Natural killer cell (primary cell): ENCODE results near the gene MAP1B. TPM values are rescaled to one million over a fixed set of nuclear protein-coding genes. Genes with fewer than 3 reads are reported as not detected.

Experiments used
- ATAC-seq, 3 donors: fragments of 150-1000 bp in 2 of 3; fragments of 200-7000 bp in 1 of 3; cut with Tn5 transposase; 1 replicate in 1 of 3; 2 replicates in 2 of 3; pipeline ENCODE4 v1.10.0; 2021; ENCODE audit warnings: mild to moderate bottlenecking in 2 of 3, moderate library complexity in 2 of 3
- DNase-seq, 2 donors: peaks; one replicate each; pipeline versions ENCODE4 v3.0.0 to v3.0.0-alpha.2; 2013 to 2021; ENCODE audit warnings: mixed read lengths in 1 of 2
- H3K27ac ChIP-seq: one replicate; pipeline ENCODE4 v1.5.1; 2013; ENCODE audit warnings: mild to moderate bottlenecking, low read length
- H3K27me3 ChIP-seq: one replicate; pipeline ENCODE4 v1.6.1; 2013; ENCODE audit warnings: low read length; ENCODE audit not compliant: control insufficient read depth, insufficient read depth
- H3K36me3 ChIP-seq: one replicate; pipeline ENCODE4 v1.6.1; 2013; ENCODE audit warnings: low read length; ENCODE audit not compliant: control insufficient read depth, insufficient read depth
- H3K4me1 ChIP-seq: one replicate; pipeline ENCODE4 v1.6.1; 2013; ENCODE audit warnings: low read length; ENCODE audit not compliant: control insufficient read depth, insufficient read depth
- H3K4me3 ChIP-seq: one replicate; pipeline ENCODE4 v1.5.1; 2013; ENCODE audit warnings: low read length
- H3K9me3 ChIP-seq: one replicate; pipeline ENCODE4 v1.6.1; 2013; ENCODE audit warnings: low read length; ENCODE audit not compliant: control insufficient read depth, insufficient read depth
- H3K27ac Mint-ChIP-seq, 2 donors: one replicate each; pipeline ENCODE4 v1.8.0; 2022; ENCODE audit warnings: mild to moderate bottlenecking in 2 of 2, mixed read lengths in 2 of 2, moderate library complexity in 1 of 2
- H3K27me3 Mint-ChIP-seq, 2 donors: one replicate each; pipeline ENCODE4 v1.8.0; 2022; ENCODE audit warnings: low read depth in 2 of 2, mixed read lengths in 2 of 2
- H3K36me3 Mint-ChIP-seq: one replicate; pipeline ENCODE4 v1.8.0; 2022; ENCODE audit warnings: mixed read lengths
- H3K4me1 Mint-ChIP-seq, 2 donors: one replicate each; pipeline ENCODE4 v1.8.0; 2022; ENCODE audit warnings: mixed read lengths in 2 of 2
- H3K4me3 Mint-ChIP-seq: one replicate; pipeline ENCODE4 v1.8.0; 2022; ENCODE audit warnings: mild to moderate bottlenecking, moderate library complexity, mixed read lengths
- H3K9me3 Mint-ChIP-seq, 2 donors: one replicate each; pipeline ENCODE4 v1.8.0; 2022; ENCODE audit warnings: mixed read lengths in 2 of 2
- CTCF ChIP-seq: fragments of 200-600 bp; IDR thresholded peaks from one replicate; pipeline ENCODE4 v1.8.0; 2022; ENCODE audit warnings: antibody characterized with exemption
- WGBS: methylation state at CpG from one replicate; pipeline ENCODE4 v1.1.7; 2013; ENCODE audit warnings: missing lambda C conversion rate; ENCODE audit not compliant: insufficient coverage; 5-methylcytosine and 5-hydroxymethylcytosine counted together
- intact Hi-C: fragments of 100-400 bp; cut with micrococcal nuclease; formaldehyde crosslinking; loops from one replicate; pipeline ENCODE4 v1.14.2; 2022
- total RNA-seq, 4 donors: library from RNA; stranded (reverse); fragments of 120-200 nt in 1 of 4; gene quantifications; one replicate each; pipeline versions ENCODE4 v1.2.3 to v1.2.4, GENCODE V29; 2013 to 2022

Gene MAP1B
- total RNA-seq, 3 donors from 2014 or later (not counting 1 experiment from before 2014, with no cell fraction given): 0.07 to 0.31 TPM; not detected in 1

GRCh38 chr5:72209147-72210115 is 102.2 kb downstream of the MAP1B start:
- ATAC-seq (no peak), DNase-seq (no peak)
- peaks cover 3 to 7% of the 10 kb centered on the region in 2 donors for H3K27me3 Mint-ChIP-seq
- Histone ChIP-seq H3K36me3 (no peaks in the 10 kb centered on the region), H3K4me1 (no peaks in the 10 kb centered on the region), H3K9me3 (no peaks in the 10 kb centered on the region), H3K4me3 (no peak overlapping the region), H3K27me3 (no peaks in the 10 kb centered on the region), H3K27ac (no peak overlapping the region)
- no peaks in the 10 kb centered on the region for H3K4me1 Mint-ChIP-seq
- H3K27ac Mint-ChIP-seq: no peak overlapping the region
- no peak overlapping the region for H3K4me3 Mint-ChIP-seq
- TF ChIP-seq CTCF: no peak
- no peaks in the 10 kb centered on the region for H3K9me3 Mint-ChIP-seq
- intact Hi-C loops: no loop called here
- 95% methylated on average over 10 of the region's 10 CpGs for WGBS
- no peaks in the 10 kb centered on the region for H3K36me3 Mint-ChIP-seq

GRCh38 chr5:72210888-72211678 is 103.8 kb downstream of the MAP1B start:
- H3K27ac Mint-ChIP-seq: no peak overlapping the region
- TF ChIP-seq CTCF: no peak
- peaks cover 3 to 7% of the 10 kb centered on the region in 2 donors for H3K27me3 Mint-ChIP-seq
- Histone ChIP-seq H3K4me3 (no peak overlapping the region), H3K27ac (no peak overlapping the region), H3K4me1 (no peaks in the 10 kb centered on the region), H3K36me3 (no peaks in the 10 kb centered on the region), H3K9me3 (no peaks in the 10 kb centered on the region), H3K27me3 (no peaks in the 10 kb centered on the region)
- H3K4me1 Mint-ChIP-seq: no peaks in the 10 kb centered on the region
- no peak overlapping the region for H3K4me3 Mint-ChIP-seq
- H3K9me3 Mint-ChIP-seq: no peaks in the 10 kb centered on the region
- ATAC-seq (no peak), DNase-seq (no peak)
- intact Hi-C loops: no loop called here
- no peaks in the 10 kb centered on the region for H3K36me3 Mint-ChIP-seq
- WGBS: 98% methylated on average over 6 of the region's 6 CpGs

- Histone ChIP-seq H3K4me1 (no peaks in the 10 kb centered on the region), H3K27me3 (no peaks in the 10 kb centered on the region), H3K36me3 (no peaks in the 10 kb centered on the region), H3K9me3 (no peaks in the 10 kb centered on the region), H3K27ac (no peak overlapping the region), H3K4me3 (no peak overlapping the region)
- intact Hi-C loops: no loop called here
- DNase-seq: no peak
- Mint-ChIP-seq H3K9me3 (no peaks in the 10 kb centered on the region), H3K36me3 (peaks cover 4% of the 10 kb centered on the region), H3K27ac (no peak overlapping the region), H3K4me3 (no peak overlapping the region), H3K27me3 (peaks cover 3 to 7% of the 10 kb centered on the region in 2 donors), H3K4me1 (no peaks in the 10 kb centered on the region)
- WGBS: 100% methylated on average over 2 of the region's 2 CpGs
- no peak for TF ChIP-seq CTCF
- ATAC-seq: no peak
These were observed 104.9 kb downstream of the MAP1B start for GRCh38 chr5:72212171-72212570.
